Mucosa of rectum (tissue), 2 donors: ENCODE measurements around the gene ASIC3.

Experiments
- H3K27ac ChIP-seq, 2 donors: one replicate each; pipeline ENCODE4 v1.7.0; 2013; ENCODE audit warnings: inconsistent platforms in 2 of 2, low read depth in 2 of 2, low read length in 2 of 2
- H3K27me3 ChIP-seq, 2 donors: one replicate each; pipeline ENCODE4 v1.7.0; 2013; ENCODE audit warnings: low read length in 2 of 2; ENCODE audit not compliant: control insufficient read depth in 2 of 2, insufficient read depth in 2 of 2
- H3K36me3 ChIP-seq, 2 donors: one replicate each; pipeline ENCODE4 v1.7.0; 2013; ENCODE audit warnings: low read length in 2 of 2; ENCODE audit not compliant: control insufficient read depth in 2 of 2, insufficient read depth in 2 of 2
- H3K4me1 ChIP-seq, 2 donors: one replicate each; pipeline ENCODE4 v1.7.0; 2013; ENCODE audit warnings: low read length in 2 of 2, mild to moderate bottlenecking in 1 of 2; ENCODE audit not compliant: control insufficient read depth in 2 of 2, insufficient read depth in 2 of 2
- H3K4me3 ChIP-seq, 2 donors: one replicate each; pipeline ENCODE4 v1.7.0; 2013; ENCODE audit warnings: low read length in 2 of 2
- H3K9ac ChIP-seq, 2 donors: one replicate each; pipeline ENCODE4 v1.7.0; 2013; ENCODE audit warnings: low read length in 2 of 2, low read depth in 1 of 2, mild to moderate bottlenecking in 1 of 2
- H3K9me3 ChIP-seq, 2 donors: one replicate each; pipeline ENCODE4 v1.7.0; 2013; ENCODE audit warnings: low read length in 2 of 2; ENCODE audit not compliant: control insufficient read depth in 2 of 2
- donor health status: healthy.
- donor health status: Normal muscosa, but diverticular disease.

ASIC3 gene

GRCh38 chr7:151071032-151071866, 22.9 kb downstream of the ASIC3 start:
- Histone ChIP-seq H3K4me3 (no peak overlapping the region), H3K27ac (no peak overlapping the region), H3K4me1 (no peaks in the 10 kb centered on the region), H3K36me3 (peaks cover 58 to 64% of the 10 kb centered on the region in 2 donors), H3K27me3 (no peaks in the 10 kb centered on the region), H3K9me3 (no peaks in the 10 kb centered on the region), H3K9ac (no peak overlapping the region)

- peaks cover 43 to 52% of the 10 kb centered on the region in 2 donors for H3K36me3 ChIP-seq
- no peaks in the 10 kb centered on the region for H3K27me3 ChIP-seq
- H3K4me1 ChIP-seq = peaks cover 8 to 11% of the 10 kb centered on the region in 2 donors
- H3K4me3 ChIP-seq = no peak overlapping the region
- H3K9ac ChIP-seq = no peak overlapping the region
- H3K27ac ChIP-seq = no peak overlapping the region
- no peaks in the 10 kb centered on the region for H3K9me3 ChIP-seq
These were observed 25.7 kb downstream of the ASIC3 start for GRCh38 chr7:151073990-151074389.

GRCh38 chr7:151074817-151075661, 26.7 kb downstream of the ASIC3 start:
- Histone ChIP-seq H3K9me3 (no peaks in the 10 kb centered on the region), H3K27ac (no peak overlapping the region), H3K9ac (no peak overlapping the region), H3K27me3 (no peaks in the 10 kb centered on the region), H3K4me1 (peaks cover 18 to 21% of the 10 kb centered on the region in 2 donors), H3K36me3 (peaks cover 35 to 41% of the 10 kb centered on the region in 2 donors), H3K4me3 (no peak overlapping the region)

- Histone ChIP-seq H3K27ac (no peak overlapping the region), H3K36me3 (peaks cover 29 to 35% of the 10 kb centered on the region in 2 donors), H3K27me3 (no peaks in the 10 kb centered on the region), H3K9me3 (no peaks in the 10 kb centered on the region), H3K4me3 (no peak overlapping the region), H3K4me1 (peaks cover 19 to 23% of the 10 kb centered on the region in 2 donors), H3K9ac (no peak overlapping the region)
These were observed 27.3 kb downstream of the ASIC3 start for GRCh38 chr7:151075662-151075971.

- peaks cover 25 to 31% of the 10 kb centered on the region in 2 donors for H3K36me3 ChIP-seq
- no peak overlapping the region for H3K9ac ChIP-seq
- H3K4me1 ChIP-seq = peaks cover 19 to 25% of the 10 kb centered on the region in 2 donors
- no peak overlapping the region for H3K27ac ChIP-seq
- no peaks in the 10 kb centered on the region for H3K27me3 ChIP-seq
- no peak overlapping the region for H3K4me3 ChIP-seq
- H3K9me3 ChIP-seq = no peaks in the 10 kb centered on the region
These were observed 27.7 kb downstream of the ASIC3 start for GRCh38 chr7:151075978-151076426.

- no peak overlapping the region for H3K4me3 ChIP-seq
- H3K36me3 ChIP-seq = peaks cover 19 to 24% of the 10 kb centered on the region in 2 donors
- peaks cover 29 to 35% of the 10 kb centered on the region in 2 donors for H3K4me1 ChIP-seq
- no peaks in the 10 kb centered on the region for H3K27me3 ChIP-seq
- no peaks in the 10 kb centered on the region for H3K9me3 ChIP-seq
- H3K9ac ChIP-seq = no peak overlapping the region
- no peak overlapping the region for H3K27ac ChIP-seq
These were observed 28.8 kb downstream of the ASIC3 start for GRCh38 chr7:151076863-151077704.

- H3K9ac ChIP-seq = no peak overlapping the region
- peaks cover 35 to 42% of the 10 kb centered on the region in 2 donors for H3K4me1 ChIP-seq
- H3K36me3 ChIP-seq = peaks cover 19 to 22% of the 10 kb centered on the region in 2 donors
- H3K9me3 ChIP-seq = no peaks in the 10 kb centered on the region
- no peak overlapping the region for H3K4me3 ChIP-seq
- H3K27me3 ChIP-seq = no peaks in the 10 kb centered on the region
- no peak overlapping the region for H3K27ac ChIP-seq
These were observed 29.4 kb downstream of the ASIC3 start for GRCh38 chr7:151077705-151078232.

GRCh38 chr7:151078233-151079040, 30.1 kb downstream of the ASIC3 start:
- no peak overlapping the region for H3K4me3 ChIP-seq
- peaks cover 19 to 22% of the 10 kb centered on the region in 2 donors for H3K36me3 ChIP-seq
- H3K9ac ChIP-seq = no peak overlapping the region
- H3K9me3 ChIP-seq = no peaks in the 10 kb centered on the region
- no peaks in the 10 kb centered on the region for H3K27me3 ChIP-seq
- H3K4me1 ChIP-seq = peaks cover 35 to 43% of the 10 kb centered on the region in 2 donors
- H3K27ac ChIP-seq = no peak overlapping the region
